Measurements from ENCODE around the gene AURKAIP1.

The AURKAIP1 gene

DNA sequence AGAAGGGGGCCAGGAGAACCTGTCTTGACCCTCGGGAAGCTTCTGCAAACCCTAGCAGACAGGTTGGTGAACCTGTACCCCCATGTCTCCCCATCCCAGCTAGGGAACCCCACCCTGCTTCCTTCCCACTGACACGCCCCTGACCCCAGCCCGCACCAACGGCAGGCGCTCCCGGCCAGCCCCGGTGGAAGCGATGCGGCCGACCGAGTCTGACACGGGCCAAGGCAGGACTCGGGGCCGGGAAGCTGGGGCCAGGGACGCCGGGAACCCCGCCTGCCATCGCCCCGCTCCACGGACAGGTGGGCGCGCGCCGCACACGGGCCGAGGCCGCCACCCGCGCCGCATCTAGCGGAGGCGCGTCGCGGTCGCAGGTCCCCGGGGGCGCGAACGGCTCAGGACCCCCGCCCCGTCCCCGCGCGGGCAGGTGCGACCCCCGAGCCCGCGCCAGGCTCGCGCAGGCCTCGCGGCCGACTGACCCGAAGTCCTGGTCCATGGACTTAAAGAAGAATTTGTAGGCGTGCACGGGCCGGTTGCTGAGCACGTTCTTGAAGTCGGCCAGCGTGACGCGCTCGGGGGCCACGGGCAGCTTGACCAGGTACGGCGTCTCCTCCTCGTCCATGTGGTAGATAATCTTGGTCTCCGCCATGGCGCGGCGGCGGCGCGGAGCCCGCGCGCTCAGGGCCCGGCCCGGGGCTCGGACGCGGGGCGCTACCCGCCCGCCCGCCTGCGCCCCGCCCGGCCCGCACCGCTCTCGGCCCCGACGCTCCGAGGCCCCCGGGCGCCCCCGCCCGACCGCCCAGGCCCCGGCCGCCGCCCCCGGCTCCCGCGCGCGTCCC is 26.4 kb downstream of the AURKAIP1 start:
- DNase-seq = peak in 1 of 56 donors; percentile 56

DNA sequence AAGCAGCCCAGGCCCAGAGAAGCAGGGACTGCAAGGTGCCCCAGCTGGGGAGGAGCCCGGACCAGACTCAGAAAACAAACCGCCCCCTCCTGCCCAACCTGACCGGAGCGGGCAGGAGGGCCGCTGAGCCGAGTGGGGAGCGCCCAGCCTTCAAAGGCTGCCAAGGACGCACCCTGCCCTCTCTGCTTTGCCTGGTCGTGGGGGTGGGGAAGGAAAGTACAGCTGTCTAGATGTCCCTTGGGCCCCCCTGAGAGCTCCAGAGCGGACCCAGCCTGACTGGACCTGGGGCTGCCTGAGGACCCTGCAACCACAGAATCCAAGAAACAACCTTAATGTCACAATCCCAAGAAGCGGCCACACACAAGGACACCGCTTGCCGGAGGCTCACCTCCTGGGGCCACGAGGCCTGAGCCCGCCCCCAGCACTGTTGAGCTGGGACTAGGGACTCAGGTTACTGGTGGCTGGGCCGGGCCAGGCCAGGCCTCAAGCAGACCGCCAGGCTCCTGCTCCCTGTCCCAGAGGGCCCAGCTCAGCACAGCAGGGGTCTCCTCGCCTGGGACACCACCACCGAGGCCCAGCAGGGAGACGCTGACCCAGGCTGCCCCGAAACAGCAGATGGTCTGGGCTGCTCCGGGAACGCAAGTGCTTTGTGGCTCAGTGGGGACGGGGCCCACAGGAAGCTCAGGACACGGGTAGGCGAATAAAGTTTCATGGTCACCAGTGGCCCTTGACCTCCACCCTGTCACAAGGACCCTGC is 27.2 kb downstream of the AURKAIP1 start:
- DNase-seq = no peak

DNA sequence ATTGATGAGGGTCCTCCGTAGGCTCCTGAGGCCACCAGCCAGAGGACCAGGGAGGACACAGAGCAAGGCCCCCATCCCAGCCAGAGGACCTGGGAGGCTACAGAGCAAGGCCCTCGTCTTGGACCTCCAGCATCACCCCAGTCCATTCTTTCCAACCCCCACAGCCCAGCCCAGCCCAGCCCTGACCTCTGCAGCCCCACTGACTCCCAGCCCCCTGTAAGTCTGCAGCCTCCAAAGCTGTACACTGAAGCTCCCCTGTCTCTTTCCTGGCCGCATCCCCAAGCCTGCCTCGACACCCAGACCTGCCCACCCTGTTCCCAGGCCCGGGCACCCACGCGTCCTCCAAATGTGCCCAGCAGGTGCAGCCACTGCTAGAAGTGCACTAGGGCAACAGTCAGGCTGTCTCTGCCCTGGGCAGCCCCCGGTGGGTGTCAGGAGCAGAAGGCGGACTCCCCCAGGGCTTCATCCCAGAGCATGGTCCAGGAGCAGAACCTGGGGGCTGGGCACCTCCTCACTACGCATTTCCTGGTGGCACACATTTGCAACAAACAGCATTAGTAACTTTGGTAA is 27.9 kb downstream of the AURKAIP1 start:
- DNase-seq = no peak

GRCh38 chr1:1346501-1346890 is 28.5 kb downstream of the AURKAIP1 start:
- no peak for DNase-seq

GRCh38 chr1:1345860-1346500 is 29.0 kb downstream of the AURKAIP1 start:
- DNase-seq = peak in 11 of 56 donors; percentile 14 to 47 (median 27)

DNA sequence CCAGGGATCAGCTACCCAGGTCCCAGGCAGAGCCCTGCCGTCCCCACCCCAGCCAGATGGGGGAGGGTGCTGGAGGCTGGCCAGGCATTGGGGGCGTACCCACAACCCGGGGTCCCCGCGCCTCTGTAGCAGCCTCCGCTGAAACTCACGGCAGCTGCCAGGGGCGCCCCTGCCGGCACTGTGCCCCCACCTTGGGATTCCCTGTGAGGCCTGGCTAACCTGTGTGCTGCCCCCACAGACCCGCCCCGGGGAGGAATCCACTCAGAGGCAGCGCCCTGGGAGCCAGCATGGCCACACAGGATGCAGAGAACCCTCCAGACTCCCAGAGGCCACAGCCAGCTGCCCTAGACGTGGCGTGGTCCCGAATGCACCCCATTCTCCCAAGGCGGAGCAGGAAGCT is 29.6 kb downstream of the AURKAIP1 start:
- no peak for DNase-seq

- DNase-seq = no peak
Observed at GRCh38 chr1:1344655-1345361, 30.2 kb downstream of the AURKAIP1 start.

DNA sequence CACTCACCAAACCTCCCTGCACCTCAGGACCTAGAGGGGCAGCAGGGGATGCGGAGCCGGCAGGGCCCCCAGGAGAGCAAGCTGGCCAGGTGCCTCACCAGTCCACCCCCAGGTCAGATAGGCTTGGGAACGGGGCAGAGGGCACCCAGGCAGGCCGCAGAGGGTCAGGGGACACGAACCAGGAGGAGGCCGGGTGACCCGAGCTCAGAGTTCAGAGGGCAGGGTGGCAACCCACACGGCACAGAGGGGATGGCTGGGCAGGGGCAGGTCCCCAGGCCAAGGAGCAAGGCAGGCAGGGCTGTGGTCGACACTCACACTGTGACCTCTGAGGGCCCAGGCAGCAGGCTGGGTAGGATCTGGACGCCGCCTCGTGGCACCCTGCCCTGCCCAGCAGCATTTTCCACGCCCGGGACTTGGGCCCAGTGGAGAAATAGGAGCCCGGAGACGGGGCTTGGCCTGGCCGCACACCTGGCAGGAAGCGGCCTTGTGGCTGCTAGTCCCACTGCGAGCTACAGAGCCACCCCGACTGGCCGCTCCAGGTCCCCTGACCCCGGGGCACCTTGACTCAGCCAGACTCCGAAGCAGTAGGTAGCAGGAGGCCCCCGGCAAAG is 31.1 kb downstream of the AURKAIP1 start:
- DNase-seq = no peak

DNA sequence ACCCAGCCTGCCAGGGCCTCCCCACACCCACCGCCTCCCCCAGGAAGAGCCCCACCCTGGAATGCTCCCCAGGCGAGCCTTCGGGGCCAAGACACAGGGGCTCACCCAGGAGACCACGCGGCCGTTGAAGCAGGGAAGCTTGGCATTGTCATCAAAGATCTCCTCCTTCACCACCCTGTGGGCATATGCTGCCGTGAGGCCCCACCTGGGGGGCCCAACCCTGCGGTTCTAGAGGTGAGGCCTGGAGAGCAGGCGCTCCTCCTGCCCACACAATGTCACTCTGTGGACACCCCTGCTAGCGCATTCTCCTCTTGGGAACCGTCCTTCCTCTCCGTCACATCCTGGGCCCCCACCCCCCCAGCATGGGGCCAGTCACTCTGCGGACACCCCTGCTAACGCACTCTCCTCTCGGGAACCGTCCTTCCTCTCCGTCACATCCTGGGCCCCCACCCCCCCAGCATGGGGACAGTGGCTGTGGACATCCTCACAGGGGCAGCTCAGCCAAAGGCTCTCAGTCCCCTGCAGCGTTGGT is 32.4 kb downstream of the AURKAIP1 start:
- no peak for DNase-seq

- DNase-seq = no peak
Observed at GRCh38 chr1:1342061-1342562, 32.9 kb downstream of the AURKAIP1 start.

GRCh38 chr1:1341549-1342021 is 33.4 kb downstream of the AURKAIP1 start:
- DNase-seq = no peak

DNA sequence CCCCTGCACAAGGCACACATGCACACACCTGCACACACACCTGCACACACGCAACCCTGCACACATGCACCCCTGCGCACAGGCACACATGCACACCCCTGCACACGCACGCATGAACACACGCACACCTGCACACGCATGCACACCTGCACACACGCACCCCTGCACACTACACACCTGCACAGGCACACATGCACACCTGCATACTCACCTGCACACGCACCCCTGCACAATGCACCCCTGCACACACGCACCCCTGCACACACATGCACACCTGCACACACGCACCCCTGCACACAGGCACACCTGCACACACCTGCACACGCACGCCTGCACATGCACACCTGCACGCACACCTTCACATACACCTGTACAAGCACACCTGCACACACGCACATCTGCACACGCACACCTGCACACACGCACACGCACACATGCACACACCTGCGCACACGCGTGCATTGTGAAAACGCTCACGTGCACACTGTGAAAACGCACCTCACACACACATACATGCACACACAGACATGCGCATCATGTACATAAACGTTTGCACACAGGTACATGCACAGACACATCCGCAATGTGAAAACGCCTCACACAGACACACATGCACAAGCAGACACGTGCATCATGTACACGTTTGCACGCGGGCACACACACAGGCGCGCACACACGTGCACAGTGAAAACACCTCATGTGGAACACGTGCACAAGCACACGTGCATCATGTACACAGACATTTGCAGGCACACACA is 34.0 kb downstream of the AURKAIP1 start:
- DNase-seq = no peak

DNA sequence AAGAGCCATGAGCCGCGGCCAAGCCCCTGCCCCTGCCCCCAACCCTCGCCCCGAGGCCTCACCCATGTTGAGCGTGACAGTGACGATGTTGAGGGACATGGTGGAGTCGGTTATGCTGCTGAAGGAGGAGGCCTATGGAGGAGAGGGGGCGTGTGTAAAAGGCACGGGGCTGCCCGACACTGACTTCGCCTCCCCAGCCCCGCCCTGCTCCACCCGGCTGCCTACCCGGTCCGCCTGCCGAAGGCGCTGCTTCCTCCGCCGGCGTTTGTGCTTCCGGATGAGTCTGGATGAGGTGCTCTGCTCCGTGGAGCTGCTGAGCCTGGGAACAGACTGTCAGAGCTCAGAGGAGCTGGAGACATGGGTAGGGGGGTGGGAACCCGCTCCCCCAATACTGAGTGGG is 34.8 kb downstream of the AURKAIP1 start:
- DNase-seq = peak in 1 of 56 donors; percentile 28

DNA sequence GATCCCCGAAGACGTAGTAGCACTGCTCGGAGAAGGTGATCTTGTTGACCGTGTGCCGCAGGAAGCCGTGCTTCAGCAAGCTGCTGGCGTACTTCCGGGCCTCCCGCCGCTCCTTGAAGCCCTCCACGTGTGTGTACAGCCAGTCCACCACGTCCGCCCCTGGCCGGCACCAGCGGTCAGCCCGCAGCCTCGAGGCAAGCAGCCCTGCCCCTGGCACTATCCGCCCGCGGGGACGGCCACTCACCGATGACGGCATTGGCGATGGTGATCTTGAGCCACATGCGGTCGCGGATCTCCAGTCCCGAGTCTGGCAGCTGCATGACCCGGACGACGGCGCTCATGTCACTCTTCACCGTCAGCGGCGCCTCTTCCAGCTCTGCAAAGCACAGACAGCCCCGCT is 36.7 kb downstream of the AURKAIP1 start:
- DNase-seq = no peak

DNA sequence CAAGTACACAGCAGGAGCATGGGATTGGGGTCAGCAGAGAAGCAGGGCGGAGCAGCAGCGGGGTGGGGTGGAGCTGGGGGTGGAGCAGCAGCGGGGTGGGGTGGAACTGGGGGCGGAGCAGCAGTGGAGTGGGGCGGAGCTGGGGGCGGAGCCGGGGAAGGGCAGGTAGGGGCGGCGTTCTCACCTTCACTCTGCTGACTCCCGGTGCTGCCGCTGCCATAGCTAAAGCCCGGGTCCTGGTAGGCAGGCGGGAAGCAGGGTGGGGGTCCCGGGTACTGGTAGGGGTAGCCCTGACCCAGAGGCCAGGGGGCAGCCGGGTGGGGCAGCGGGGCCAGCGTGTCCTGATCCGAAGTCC is 37.2 kb downstream of the AURKAIP1 start:
- DNase-seq = no peak

DNA sequence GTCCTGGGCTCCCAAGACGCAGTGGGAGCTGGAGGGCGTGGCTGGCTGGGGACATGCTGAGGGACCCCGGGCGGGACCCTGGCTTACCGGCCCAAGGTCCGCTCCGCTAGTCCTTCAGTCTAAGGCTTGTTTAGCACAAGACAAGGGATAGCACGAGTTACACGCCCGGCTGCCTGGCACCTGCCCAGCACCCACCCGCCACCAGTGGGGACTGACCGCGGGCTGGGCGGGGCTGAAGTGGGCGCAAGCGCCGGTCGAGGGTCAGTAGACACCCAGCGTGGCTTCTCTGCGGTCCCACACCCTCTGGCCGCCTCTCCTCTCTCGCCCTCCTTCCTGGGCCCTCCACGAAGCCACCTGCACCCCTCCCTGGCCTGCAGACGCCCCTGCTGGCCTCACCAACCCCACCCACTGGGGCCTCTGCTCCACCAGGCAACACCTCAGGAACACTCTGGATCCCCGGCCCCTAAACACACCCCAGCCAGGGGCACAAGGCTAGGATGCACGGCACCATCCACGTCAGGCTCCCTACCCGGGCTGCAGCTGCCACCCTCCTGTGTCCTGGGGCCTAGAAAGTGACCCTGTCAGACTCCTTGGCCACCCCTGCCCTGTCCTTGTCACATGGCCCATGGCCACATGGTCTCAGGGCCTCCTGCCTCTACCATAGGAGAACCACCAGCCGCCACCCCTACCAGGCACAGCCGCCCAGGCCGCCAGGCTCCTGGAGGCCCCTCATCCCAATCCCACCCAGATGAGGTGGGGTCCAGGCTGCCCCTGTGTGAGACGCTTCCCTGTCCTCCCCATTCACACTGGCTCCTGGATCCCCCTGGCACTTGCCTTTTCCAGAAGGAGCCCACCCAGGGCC is 37.8 kb downstream of the AURKAIP1 start:
- no peak for DNase-seq

GRCh38 chr1:1336446-1336845 is 38.6 kb downstream of the AURKAIP1 start:
- DNase-seq = no peak

DNA sequence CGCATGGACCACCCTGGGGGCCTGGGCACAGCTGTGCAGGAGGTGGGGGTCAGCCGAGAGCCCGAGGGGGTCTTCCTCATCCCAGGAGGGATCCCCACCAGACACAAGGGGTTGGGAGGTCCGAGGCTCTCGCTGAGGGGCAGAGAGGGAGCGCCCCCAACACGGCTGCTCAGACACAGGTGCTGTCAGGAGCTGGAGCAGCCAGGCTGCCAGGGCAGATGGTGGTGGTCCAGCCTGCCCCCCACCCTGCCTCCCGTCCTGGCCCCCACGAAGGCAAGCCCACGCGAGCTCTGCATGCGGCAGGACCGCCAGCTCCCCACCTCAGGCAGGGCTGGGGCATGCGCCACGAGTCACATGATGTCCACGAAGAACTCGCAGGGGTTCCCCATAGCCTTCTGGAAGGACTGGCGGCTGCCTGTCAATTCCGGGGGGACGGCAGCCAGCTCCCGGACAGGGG is 39.2 kb downstream of the AURKAIP1 start:
- no peak for DNase-seq

Data from amygdala (tissue), 56 donors.